Keratinocyte (primary cell): Measurements from ENCODE around the gene ACAP3.

ENCODE experiments used
- EZH2 ChIP-seq: IDR thresholded peaks from one replicate; pipeline ENCODE4 v1.6.1; 2012; ENCODE audit warnings: inconsistent platforms, mild to moderate bottlenecking, low read length, moderate library complexity
- TF ChIP-seq, protein P1 (sequence below), 3 experiments: IDR thresholded peaks in 1 of 3; conservative IDR thresholded peaks in 1 of 3; optimal IDR thresholded peaks in 1 of 3; 2 replicates in 2 of 3; 3 replicates in 1 of 3; pipeline versions ENCODE3 to v1.5.1; 2011; ENCODE audit warnings: low read length in 3 of 3, mild to moderate bottlenecking in 3 of 3, moderate library complexity in 2 of 3, control low read depth in 1 of 3, inconsistent platforms in 1 of 3; ENCODE audit not compliant: insufficient read depth in 2 of 3; ENCODE audit errors: extremely low read depth in 1 of 3

DNA sequence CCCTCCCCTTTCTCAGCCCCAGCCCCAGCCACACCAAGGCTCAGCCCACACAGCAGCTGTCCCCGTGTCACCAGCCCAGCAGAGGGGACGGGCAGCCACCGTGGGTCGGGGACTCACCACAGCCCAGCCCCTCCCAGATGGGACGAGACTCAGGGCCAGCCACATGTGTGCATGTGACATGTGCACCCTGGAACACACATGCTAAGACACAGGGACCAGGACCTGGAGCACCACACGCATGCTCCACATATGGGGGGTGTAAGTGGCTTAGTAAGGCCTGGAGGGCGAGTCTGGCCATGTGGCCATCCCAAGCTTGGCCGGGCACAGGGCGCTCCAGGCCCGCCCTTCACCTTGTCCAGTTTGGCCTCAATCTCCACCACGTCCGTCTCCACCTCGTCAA is 4.0 kb downstream of the ACAP3 start:
- TF ChIP-seq, protein P1, sequence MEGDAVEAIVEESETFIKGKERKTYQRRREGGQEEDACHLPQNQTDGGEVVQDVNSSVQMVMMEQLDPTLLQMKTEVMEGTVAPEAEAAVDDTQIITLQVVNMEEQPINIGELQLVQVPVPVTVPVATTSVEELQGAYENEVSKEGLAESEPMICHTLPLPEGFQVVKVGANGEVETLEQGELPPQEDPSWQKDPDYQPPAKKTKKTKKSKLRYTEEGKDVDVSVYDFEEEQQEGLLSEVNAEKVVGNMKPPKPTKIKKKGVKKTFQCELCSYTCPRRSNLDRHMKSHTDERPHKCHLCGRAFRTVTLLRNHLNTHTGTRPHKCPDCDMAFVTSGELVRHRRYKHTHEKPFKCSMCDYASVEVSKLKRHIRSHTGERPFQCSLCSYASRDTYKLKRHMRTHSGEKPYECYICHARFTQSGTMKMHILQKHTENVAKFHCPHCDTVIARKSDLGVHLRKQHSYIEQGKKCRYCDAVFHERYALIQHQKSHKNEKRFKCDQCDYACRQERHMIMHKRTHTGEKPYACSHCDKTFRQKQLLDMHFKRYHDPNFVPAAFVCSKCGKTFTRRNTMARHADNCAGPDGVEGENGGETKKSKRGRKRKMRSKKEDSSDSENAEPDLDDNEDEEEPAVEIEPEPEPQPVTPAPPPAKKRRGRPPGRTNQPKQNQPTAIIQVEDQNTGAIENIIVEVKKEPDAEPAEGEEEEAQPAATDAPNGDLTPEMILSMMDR (optimal IDR thresholded peaks at IDR 0.05 in 1 of 3, IDR thresholded peaks at IDR 0.05 in 1 of 3, conservative IDR thresholded peaks at IDR 0.05 in 1 of 3; ENCODE audit: extremely low read depth in 1 of 3, insufficient read depth in 2 of 3, low read length in 3 of 3), result no peak
- no peak for TF ChIP-seq EZH2
